Measurements from ENCODE around the gene ST6GAL1.
A peak's percentile ranks its signal among the peaks of the same experiment; 100 is the strongest.

ST6GAL1 gene

GRCh38 chr3:187039723-187040414 is 109.5 kb downstream of the ST6GAL1 start:
- in situ Hi-C loops (cut with MboI; ENCODE audit: low sequenced_read_pairs, unreplicated experiment): no loop called here
- no peak for DNase-seq (ENCODE audit: low spot score)
- no peak for TF ChIP-seq CTCF (IDR thresholded peaks at IDR 0.05; ENCODE audit: borderline replicate concordance, control extremely low read depth, extremely low read depth, insufficient read depth, missing control alignments)

- no peak for DNase-seq (ENCODE audit: low spot score)
- in situ Hi-C loops (cut with MboI; ENCODE audit: low sequenced_read_pairs, unreplicated experiment): no loop called here
- no peak for TF ChIP-seq CTCF (IDR thresholded peaks at IDR 0.05; ENCODE audit: borderline replicate concordance, control extremely low read depth, extremely low read depth, insufficient read depth, missing control alignments)
These were observed 110.4 kb downstream of the ST6GAL1 start for GRCh38 chr3:187040516-187041361.

- no peak for DNase-seq (ENCODE audit: low spot score)
- TF ChIP-seq CTCF (IDR thresholded peaks at IDR 0.05; ENCODE audit: borderline replicate concordance, control extremely low read depth, extremely low read depth, insufficient read depth, missing control alignments): no peak
- in situ Hi-C loops (cut with MboI; ENCODE audit: low sequenced_read_pairs, unreplicated experiment): no loop called here
These were observed 111.3 kb downstream of the ST6GAL1 start for GRCh38 chr3:187041362-187042307.

- no peak for DNase-seq (ENCODE audit: low spot score)
- no peak for TF ChIP-seq CTCF (IDR thresholded peaks at IDR 0.05; ENCODE audit: borderline replicate concordance, control extremely low read depth, extremely low read depth, insufficient read depth, missing control alignments)
- in situ Hi-C loops (cut with MboI; ENCODE audit: low sequenced_read_pairs, unreplicated experiment): no loop called here
These were observed 112.0 kb downstream of the ST6GAL1 start for GRCh38 chr3:187042346-187042745.

- DNase-seq (ENCODE audit: low spot score): no peak
- no peak for TF ChIP-seq CTCF (IDR thresholded peaks at IDR 0.05; ENCODE audit: borderline replicate concordance, control extremely low read depth, extremely low read depth, insufficient read depth, missing control alignments)
- in situ Hi-C loops (cut with MboI; ENCODE audit: low sequenced_read_pairs, unreplicated experiment): no loop called here
These were observed 112.6 kb downstream of the ST6GAL1 start for GRCh38 chr3:187042874-187043458.

- in situ Hi-C loops (cut with MboI; ENCODE audit: low sequenced_read_pairs, unreplicated experiment): no loop called here
- DNase-seq (ENCODE audit: low spot score): peak; percentile 61
- TF ChIP-seq CTCF (IDR thresholded peaks at IDR 0.05; ENCODE audit: borderline replicate concordance, control extremely low read depth, extremely low read depth, insufficient read depth, missing control alignments): no peak
These were observed 113.9 kb downstream of the ST6GAL1 start for GRCh38 chr3:187044206-187044605.
